Measurements from ENCODE around the gene SEMA4B.

GRCh38 chr15:90233387-90234095, 32.4 kb downstream of the SEMA4B start, which contains the start of gene CIB1:
- TF ChIP-seq, protein P1, sequence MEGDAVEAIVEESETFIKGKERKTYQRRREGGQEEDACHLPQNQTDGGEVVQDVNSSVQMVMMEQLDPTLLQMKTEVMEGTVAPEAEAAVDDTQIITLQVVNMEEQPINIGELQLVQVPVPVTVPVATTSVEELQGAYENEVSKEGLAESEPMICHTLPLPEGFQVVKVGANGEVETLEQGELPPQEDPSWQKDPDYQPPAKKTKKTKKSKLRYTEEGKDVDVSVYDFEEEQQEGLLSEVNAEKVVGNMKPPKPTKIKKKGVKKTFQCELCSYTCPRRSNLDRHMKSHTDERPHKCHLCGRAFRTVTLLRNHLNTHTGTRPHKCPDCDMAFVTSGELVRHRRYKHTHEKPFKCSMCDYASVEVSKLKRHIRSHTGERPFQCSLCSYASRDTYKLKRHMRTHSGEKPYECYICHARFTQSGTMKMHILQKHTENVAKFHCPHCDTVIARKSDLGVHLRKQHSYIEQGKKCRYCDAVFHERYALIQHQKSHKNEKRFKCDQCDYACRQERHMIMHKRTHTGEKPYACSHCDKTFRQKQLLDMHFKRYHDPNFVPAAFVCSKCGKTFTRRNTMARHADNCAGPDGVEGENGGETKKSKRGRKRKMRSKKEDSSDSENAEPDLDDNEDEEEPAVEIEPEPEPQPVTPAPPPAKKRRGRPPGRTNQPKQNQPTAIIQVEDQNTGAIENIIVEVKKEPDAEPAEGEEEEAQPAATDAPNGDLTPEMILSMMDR (optimal IDR thresholded peaks at IDR 0.05 in 1 of 3, IDR thresholded peaks at IDR 0.05 in 1 of 3, conservative IDR thresholded peaks at IDR 0.05 in 1 of 3; ENCODE audit: extremely low read depth in 1 of 3, insufficient read depth in 2 of 3, low read length in 3 of 3): no peak
- TF ChIP-seq EZH2 (IDR thresholded peaks at IDR 0.05; ENCODE audit: low read length): no peak

All from keratinocyte (primary cell).